IMR-90 (cell line): ENCODE results near the gene SYNM. TPM values are rescaled to one million over a fixed set of nuclear protein-coding genes. Genes with fewer than 3 reads are reported as not detected.

Experiments used
- ATAC-seq: fragments of 200-7000 bp; cut with Tn5 transposase; 2 replicates; pipeline ENCODE4 v1.9.1; 2020; ENCODE audit warnings: low read depth, mild to moderate bottlenecking, moderate library complexity
- BruUV-seq: library from RNA; stranded (reverse); fragments of 400-500 nt; replicated peaks from 2 replicates; lab custom pipeline; 2021; lab: Mats Ljungman, UMichigan
- CTCF ChIA-PET: fragments of 300-600 bp; formaldehyde crosslinking; extraction: SDS; loops from one replicate; lab custom pipeline; 2021; ENCODE audit warnings: antibody characterized with exemption; lab: Yijun Ruan, JAX
- POLR2A ChIA-PET: fragments of 300-600 bp; sonication (Branson Sonifier 250); formaldehyde crosslinking; loops from one replicate; lab custom pipeline; 2022; ENCODE audit warnings: antibody characterized with exemption; ENCODE audit not compliant: unreplicated experiment; lab: Charles Lee
- DNase-seq: peaks from one replicate; pipeline ENCODE4 v3.0.0; 2013
- H2AFZ ChIP-seq: replicated peaks from 2 replicates; pipeline ENCODE3; 2013; ENCODE audit warnings: low read length, mild to moderate bottlenecking; ENCODE audit not compliant: poor library complexity
- H2AK5ac ChIP-seq: 2 replicates; pipeline ENCODE4 v1.6.1; 2013; ENCODE audit warnings: low read depth, low read length, inconsistent platforms
- H2AK9ac ChIP-seq: replicated peaks from 2 replicates; pipeline ENCODE3; 2013; ENCODE audit warnings: mild to moderate bottlenecking, low read depth, low read length, moderate library complexity; ENCODE audit not compliant: poor library complexity
- H2BK120ac ChIP-seq: 2 replicates; pipeline ENCODE4 v1.6.1; 2013; ENCODE audit warnings: low read depth, low read length, inconsistent platforms
- H2BK15ac ChIP-seq: 3 replicates; pipeline ENCODE4 v1.6.1; 2013; ENCODE audit warnings: low read depth, low read length, inconsistent platforms
- H2BK20ac ChIP-seq: 2 replicates; pipeline ENCODE4 v1.6.1; 2013; ENCODE audit warnings: low read depth, mild to moderate bottlenecking, inconsistent platforms, low read length, moderate library complexity
- H2BK5ac ChIP-seq: 2 replicates; pipeline ENCODE4 v1.6.1; 2013; ENCODE audit warnings: mild to moderate bottlenecking, low read depth, low read length, inconsistent platforms; ENCODE audit not compliant: poor library complexity, severe bottlenecking
- H3K14ac ChIP-seq: replicated peaks from 2 replicates; pipeline ENCODE4 v1.6.1; 2013; ENCODE audit warnings: low read depth, low read length, inconsistent platforms
- H3K18ac ChIP-seq: 2 replicates; pipeline ENCODE4 v1.6.1; 2013; ENCODE audit warnings: low read depth, low read length, control low read depth
- H3K23ac ChIP-seq: 2 replicates; pipeline ENCODE4 v1.6.1; 2013; ENCODE audit warnings: low read depth, low read length, inconsistent platforms
- H3K27ac ChIP-seq: 2 replicates; pipeline ENCODE4 v1.5.1; 2013; ENCODE audit warnings: mild to moderate bottlenecking, control low read depth, low read length; ENCODE audit not compliant: insufficient read depth
- H3K27me3 ChIP-seq: 2 replicates; pipeline ENCODE4 v1.6.1; 2013; ENCODE audit warnings: low read length; ENCODE audit not compliant: control insufficient read depth, insufficient read depth
- H3K36me3 ChIP-seq: 2 replicates; pipeline ENCODE4 v1.6.1; 2013; ENCODE audit warnings: low read length, mixed read lengths; ENCODE audit not compliant: control insufficient read depth, insufficient read depth
- H3K4ac ChIP-seq: 2 replicates; pipeline ENCODE4 v1.6.1; 2013; ENCODE audit warnings: low read depth, low read length, inconsistent platforms
- H3K4me1 ChIP-seq: 2 replicates; pipeline ENCODE4 v1.6.1; 2013; ENCODE audit warnings: low read length, mixed read lengths; ENCODE audit not compliant: control insufficient read depth, insufficient read depth
- H3K4me2 ChIP-seq: 2 replicates; pipeline ENCODE4 v1.6.1; 2013; ENCODE audit warnings: low read depth, mild to moderate bottlenecking, control low read depth, low read length, moderate library complexity
- H3K4me3 ChIP-seq: 2 replicates; pipeline ENCODE4 v1.5.1; 2013; ENCODE audit warnings: low read depth, mild to moderate bottlenecking, control low read depth, low read length, moderate library complexity; ENCODE audit not compliant: insufficient read depth
- H3K56ac ChIP-seq: 2 replicates; pipeline ENCODE4 v1.6.1; 2013; ENCODE audit warnings: low read length, inconsistent platforms; ENCODE audit not compliant: insufficient read depth; ENCODE audit errors: extremely low read depth
- H3K79me1 ChIP-seq, 2 experiments: 2 replicates each; pipeline ENCODE4 v1.6.1; 2013; ENCODE audit warnings: low read length in 2 of 2, inconsistent platforms in 1 of 2, low read depth in 1 of 2
- H3K9ac ChIP-seq: 2 replicates; pipeline ENCODE4 v1.6.1; 2013; ENCODE audit warnings: low read depth, low read length, control low read depth
- H3K9me1 ChIP-seq: 2 replicates; pipeline ENCODE4 v1.6.1; 2013; ENCODE audit warnings: low read length, inconsistent platforms; ENCODE audit not compliant: insufficient read depth
- H3K9me3 ChIP-seq: 2 replicates; pipeline ENCODE4 v1.6.1; 2013; ENCODE audit warnings: low read length; ENCODE audit not compliant: control insufficient read depth, insufficient read depth
- H4K20me1 ChIP-seq: 2 replicates; pipeline ENCODE4 v1.6.1; 2013; ENCODE audit warnings: low read length, inconsistent platforms; ENCODE audit not compliant: insufficient read depth
- H4K5ac ChIP-seq: 2 replicates; pipeline ENCODE4 v1.6.1; 2013; ENCODE audit warnings: mild to moderate bottlenecking, low read depth, low read length, control low read depth
- H4K8ac ChIP-seq, 2 experiments: 2 replicates each; pipeline ENCODE4 v1.6.1; 2013; ENCODE audit warnings: low read depth in 2 of 2, low read length in 2 of 2, control low read depth in 1 of 2, inconsistent platforms in 1 of 2
- H4K91ac ChIP-seq: 2 replicates; pipeline ENCODE4 v1.6.1; 2013; ENCODE audit warnings: low read depth, low read length, inconsistent platforms; ENCODE audit not compliant: insufficient read depth
- CHD1 ChIP-seq: IDR thresholded peaks from 2 replicates; pipeline ENCODE4 v1.6.1; 2012; ENCODE audit warnings: low read depth, low read length, improper control_type of control experiment
- MAFK ChIP-seq: IDR thresholded peaks from 2 replicates; pipeline ENCODE4 v1.6.1; 2012; ENCODE audit warnings: low read depth, low read length, improper control_type of control experiment
- MAZ ChIP-seq: IDR thresholded peaks from 2 replicates; pipeline ENCODE4 v1.6.1; 2012; ENCODE audit warnings: low read depth, mild to moderate bottlenecking, low read length, improper control_type of control experiment, moderate library complexity, borderline replicate concordance
- NFE2L2 ChIP-seq: fragments of 150-350 bp; IDR thresholded peaks from 2 replicates; pipeline ENCODE4 v1.6.1; 2016; ENCODE audit warnings: low read depth, mild to moderate bottlenecking, low read length
- POLR2A ChIP-seq: IDR thresholded peaks from 2 replicates; pipeline ENCODE4 v1.6.1; 2012; ENCODE audit warnings: mild to moderate bottlenecking, low read depth, low read length
- RAD21 ChIP-seq: IDR thresholded peaks from 2 replicates; pipeline ENCODE4 v1.6.1; 2012; ENCODE audit warnings: low read length, improper control_type of control experiment
- RCOR1 ChIP-seq: IDR thresholded peaks from 2 replicates; pipeline ENCODE4 v1.6.1; 2012; ENCODE audit warnings: mild to moderate bottlenecking, low read length, improper control_type of control experiment; ENCODE audit not compliant: insufficient replicate concordance
- RFX5 ChIP-seq: IDR thresholded peaks from 2 replicates; pipeline ENCODE4 v1.8.0; 2012; ENCODE audit warnings: low read depth, mild to moderate bottlenecking, low read length, moderate library complexity
- WGBS, 2 experiments: methylation state at CpG; one replicate each; pipeline versions ENCODE4 v1.1.5 to v1.1.7; 2013; ENCODE audit warnings: missing lambda C conversion rate in 2 of 2; ENCODE audit not compliant: insufficient read length in 1 of 2; ENCODE audit errors: extremely low coverage in 2 of 2; 5-methylcytosine and 5-hydroxymethylcytosine counted together
- dilution Hi-C: fragments of 300-500 bp; cut with HindIII; formaldehyde crosslinking; loops from one replicate; pipeline ENCODE4 v1.14.3; 2018; ENCODE audit warnings: low sequenced_read_pairs; ENCODE audit not compliant: unreplicated experiment
- in situ Hi-C: fragments of 300-500 bp; cut with MboI; formaldehyde crosslinking; loops from 3 replicates; pipeline ENCODE4 v1.14.3; 2019; ENCODE audit warnings: low sequenced_read_pairs, inconsistent platforms, mixed read lengths
- intact Hi-C: fragments of 100-400 bp; cut with micrococcal nuclease; formaldehyde crosslinking; loops from 2 replicates; pipeline ENCODE4 v1.10.0; 2022
- polyA plus RNA-seq, 3 experiments: library from polyadenylated mRNA; depleted of rRNA; stranded (reverse); fragments of >200 nt; gene quantifications; 2 replicates each; pipeline ENCODE4 v1.2.3, GENCODE V29; 2012; ENCODE audit warnings: low replicate concordance in 1 of 3
- total RNA-seq: library from RNA; depleted of rRNA; stranded (reverse); fragments of >200 nt; gene quantifications from 2 replicates; pipeline ENCODE4 v1.2.3, GENCODE V29; 2012
- TF ChIP-seq, protein P1 (sequence below): fragments of 150-350 bp; IDR thresholded peaks from 2 replicates; pipeline ENCODE4 v1.6.1; 2017; ENCODE audit warnings: mild to moderate bottlenecking, antibody characterized with exemption, low read length, low read depth
- TF ChIP-seq, protein P2 (sequence below): conservative IDR thresholded peaks from 2 replicates; pipeline ENCODE4 v1.5.1; 2012; ENCODE audit warnings: mild to moderate bottlenecking, low read depth, low read length, improper control_type of control experiment
- TF ChIP-seq, protein P3 (sequence below): fragments of 150-350 bp; IDR thresholded peaks from 2 replicates; pipeline ENCODE4 v1.6.1; 2016; ENCODE audit warnings: low read depth, mild to moderate bottlenecking, low read length, moderate library complexity, borderline replicate concordance

Gene SYNM
- total and polyA plus RNA-seq, 2 of the 4 experiments (the other 2 are of a cell fraction) = 2.1 to 3.4 TPM

DNA sequence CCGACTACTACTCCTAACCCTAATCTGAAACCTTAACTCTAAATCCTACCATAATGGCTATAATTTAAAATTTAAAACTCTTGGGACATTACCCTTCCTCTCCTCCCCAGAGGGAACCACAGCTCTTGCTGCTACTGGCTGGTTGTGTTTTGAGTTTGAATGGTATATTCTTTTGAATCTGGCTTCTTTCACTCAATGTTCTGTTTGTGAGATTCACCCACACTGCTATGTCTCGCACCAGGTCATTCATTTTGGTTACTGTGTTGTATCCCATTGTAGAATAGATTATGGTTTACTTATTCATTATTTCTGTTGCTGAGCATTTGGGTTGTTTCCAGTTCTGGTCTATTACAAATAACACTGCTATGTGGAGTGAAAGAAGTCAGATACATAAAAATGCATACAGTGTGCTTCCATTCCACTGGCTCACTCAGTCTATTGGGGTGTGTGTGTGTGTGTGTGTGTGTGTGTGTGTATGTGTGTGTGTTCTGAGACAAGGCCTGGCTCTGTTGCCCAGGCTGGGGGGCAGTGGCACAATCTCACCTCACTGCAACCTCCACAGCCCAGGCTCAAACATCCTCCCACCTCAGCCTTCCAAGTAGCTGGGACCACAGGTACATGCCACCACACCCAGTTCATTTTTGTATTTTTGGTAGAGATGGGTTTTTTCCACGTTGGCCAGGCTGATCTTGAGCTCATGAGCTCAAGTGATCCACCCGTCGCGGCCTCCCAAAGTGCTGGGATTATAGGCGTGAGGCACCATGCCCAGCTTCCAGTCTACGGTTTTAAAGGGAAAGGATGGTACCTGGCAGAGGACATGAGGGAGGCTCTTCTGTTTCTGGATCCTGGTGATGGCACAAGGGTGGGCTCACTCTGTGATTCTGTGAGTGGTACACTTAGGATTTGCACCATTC, 19.2 kb upstream of the SYNM start:
- H3K9ac ChIP-seq = no peak overlapping the region
- H3K56ac ChIP-seq = no peak overlapping the region; the same call in 1 of the 2 replicates
- peak overlapping the region; percentile 70; the same call in 1 of the 2 replicates for H2BK120ac ChIP-seq
- peak overlapping the region; percentile 50; the same call in 1 of the 3 replicates for H2BK15ac ChIP-seq
- no peak overlapping the region for H3K4me2 ChIP-seq
- peak overlapping the region; percentile 4 for H2BK5ac ChIP-seq
- 80 to 100% methylated on average over 1 of the region's 8 CpGs for WGBS, 2 experiments
- intact Hi-C loops = no loop called here
- TF ChIP-seq RFX5 (no peak), RAD21 (no peak), MAZ (no peak), MAFK (no peak), CHD1 (no peak), NFE2L2 (no peak), POLR2A (no peak), RCOR1 (no peak)
- TF ChIP-seq, protein P1, sequence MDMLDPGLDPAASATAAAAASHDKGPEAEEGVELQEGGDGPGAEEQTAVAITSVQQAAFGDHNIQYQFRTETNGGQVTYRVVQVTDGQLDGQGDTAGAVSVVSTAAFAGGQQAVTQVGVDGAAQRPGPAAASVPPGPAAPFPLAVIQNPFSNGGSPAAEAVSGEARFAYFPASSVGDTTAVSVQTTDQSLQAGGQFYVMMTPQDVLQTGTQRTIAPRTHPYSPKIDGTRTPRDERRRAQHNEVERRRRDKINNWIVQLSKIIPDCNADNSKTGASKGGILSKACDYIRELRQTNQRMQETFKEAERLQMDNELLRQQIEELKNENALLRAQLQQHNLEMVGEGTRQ = no peak
- TF ChIP-seq, protein P2, sequence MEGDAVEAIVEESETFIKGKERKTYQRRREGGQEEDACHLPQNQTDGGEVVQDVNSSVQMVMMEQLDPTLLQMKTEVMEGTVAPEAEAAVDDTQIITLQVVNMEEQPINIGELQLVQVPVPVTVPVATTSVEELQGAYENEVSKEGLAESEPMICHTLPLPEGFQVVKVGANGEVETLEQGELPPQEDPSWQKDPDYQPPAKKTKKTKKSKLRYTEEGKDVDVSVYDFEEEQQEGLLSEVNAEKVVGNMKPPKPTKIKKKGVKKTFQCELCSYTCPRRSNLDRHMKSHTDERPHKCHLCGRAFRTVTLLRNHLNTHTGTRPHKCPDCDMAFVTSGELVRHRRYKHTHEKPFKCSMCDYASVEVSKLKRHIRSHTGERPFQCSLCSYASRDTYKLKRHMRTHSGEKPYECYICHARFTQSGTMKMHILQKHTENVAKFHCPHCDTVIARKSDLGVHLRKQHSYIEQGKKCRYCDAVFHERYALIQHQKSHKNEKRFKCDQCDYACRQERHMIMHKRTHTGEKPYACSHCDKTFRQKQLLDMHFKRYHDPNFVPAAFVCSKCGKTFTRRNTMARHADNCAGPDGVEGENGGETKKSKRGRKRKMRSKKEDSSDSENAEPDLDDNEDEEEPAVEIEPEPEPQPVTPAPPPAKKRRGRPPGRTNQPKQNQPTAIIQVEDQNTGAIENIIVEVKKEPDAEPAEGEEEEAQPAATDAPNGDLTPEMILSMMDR = no peak
- TF ChIP-seq, protein P3, sequence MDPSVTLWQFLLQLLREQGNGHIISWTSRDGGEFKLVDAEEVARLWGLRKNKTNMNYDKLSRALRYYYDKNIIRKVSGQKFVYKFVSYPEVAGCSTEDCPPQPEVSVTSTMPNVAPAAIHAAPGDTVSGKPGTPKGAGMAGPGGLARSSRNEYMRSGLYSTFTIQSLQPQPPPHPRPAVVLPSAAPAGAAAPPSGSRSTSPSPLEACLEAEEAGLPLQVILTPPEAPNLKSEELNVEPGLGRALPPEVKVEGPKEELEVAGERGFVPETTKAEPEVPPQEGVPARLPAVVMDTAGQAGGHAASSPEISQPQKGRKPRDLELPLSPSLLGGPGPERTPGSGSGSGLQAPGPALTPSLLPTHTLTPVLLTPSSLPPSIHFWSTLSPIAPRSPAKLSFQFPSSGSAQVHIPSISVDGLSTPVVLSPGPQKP = no peak
- no peaks in the 10 kb centered on the region for H4K20me1 ChIP-seq
- H3K36me3 ChIP-seq = no peaks in the 10 kb centered on the region
- H2AFZ ChIP-seq = peak overlapping the region; percentile 29
- H3K27ac ChIP-seq = no peak overlapping the region
- CTCF ChIA-PET = no interaction called here
- H2AK5ac ChIP-seq = peak overlapping the region; percentile 30
- H3K9me1 ChIP-seq = peaks cover 9% of the 10 kb centered on the region
- no peak overlapping the region; the same call in 1 of the 2 replicates for H3K23ac ChIP-seq
- BruUV-seq = no TSS peak
- H4K8ac ChIP-seq = 0 out of 4 replicates have a peak overlapping the region, but pooled peaks of 1 of the 2 experiments have one; percentile 4
- peaks cover 2% of the 10 kb centered on the region; the same call in 1 of the 2 replicates for H3K4me1 ChIP-seq
- POLR2A ChIA-PET = no interaction called here
- dilution Hi-C loops = no loop called here
- H3K18ac ChIP-seq = no peak overlapping the region
- ATAC-seq (peak; percentile 94), DNase-seq (peak; percentile 91)
- peak overlapping the region; percentile 30 for H3K14ac ChIP-seq
- no peaks in the 10 kb centered on the region for H3K79me1 ChIP-seq
- no peak overlapping the region for H2AK9ac ChIP-seq
- no peaks in the 10 kb centered on the region; the same call in 1 of the 2 replicates for H3K27me3 ChIP-seq
- H4K91ac ChIP-seq = peak overlapping the region; percentile 38; the same call in 1 of the 2 replicates
- no peak overlapping the region for H3K4me3 ChIP-seq
- H2BK20ac ChIP-seq = no peak overlapping the region
- H4K5ac ChIP-seq = no peak overlapping the region
- H3K9me3 ChIP-seq = no peaks in the 10 kb centered on the region
- in situ Hi-C loops = no loop called here
- peak overlapping the region; percentile 62; the same call in 1 of the 2 replicates for H3K4ac ChIP-seq
